K562 (cell line): ENCODE data around the gene JUP. TPM values are rescaled to one million over a fixed set of nuclear protein-coding genes. Genes with fewer than 3 reads are reported as not detected.

Experiments
- CSDE1 ChIP-seq, 2 experiments: fragments of 450-650 bp; IDR thresholded peaks; 2 replicates each; pipeline ENCODE4 v1.6.1; 2016; ENCODE audit warnings: mild to moderate bottlenecking in 1 of 2
- E2F4 ChIP-seq: sonication (generic); formaldehyde crosslinking; IDR thresholded peaks from 2 replicates; pipeline ENCODE4 v1.8.0; 2022; ENCODE audit warnings: mild to moderate bottlenecking, low read depth, missing genetic modification reagents
- ELK3 ChIP-seq: fragments of 450-650 bp; formaldehyde crosslinking; IDR thresholded peaks from 2 replicates; pipeline ENCODE4 v1.4.0; 2020; ENCODE audit warnings: mild to moderate bottlenecking
- EP300 ChIP-seq: IDR thresholded peaks from 2 replicates; pipeline ENCODE4 v1.6.1; 2012; ENCODE audit warnings: low read length, improper control_type of control experiment
- ETV1 ChIP-seq: fragments of 450-650 bp; conservative IDR thresholded peaks from 2 replicates; pipeline ENCODE4 v1.6.1; 2016; ENCODE audit warnings: missing genetic modification characterization, control low read depth, low read depth, missing compliant biosample characterization
- GATAD2A ChIP-seq: fragments of 450-650 bp; IDR thresholded peaks from 2 replicates; pipeline ENCODE4 v1.6.1; 2017
- GTF2E2 ChIP-seq: fragments of 200-800 bp; sonication (Bioruptor generic); IDR thresholded peaks from 2 replicates; pipeline ENCODE4 v1.6.1; 2016; ENCODE audit warnings: missing genetic modification characterization, missing compliant biosample characterization
- HDAC2 ChIP-seq: fragments of 450-650 bp; IDR thresholded peaks from 2 replicates; pipeline ENCODE4 v1.6.1; 2016; ENCODE audit warnings: mild to moderate bottlenecking
- HES1 ChIP-seq: fragments of 450-650 bp; IDR thresholded peaks from 2 replicates; pipeline ENCODE4 v1.6.1; 2016; ENCODE audit warnings: low read depth, mild to moderate bottlenecking, moderate library complexity
- MXI1 ChIP-seq: IDR thresholded peaks from 2 replicates; pipeline ENCODE4 v1.6.1; 2011; ENCODE audit warnings: low read depth, mild to moderate bottlenecking, improper control_type of control experiment, low read length
- NEUROD1 ChIP-seq: fragments of 150-350 bp; IDR thresholded peaks from 2 replicates; pipeline ENCODE4 v1.6.1; 2014; ENCODE audit warnings: borderline replicate concordance, low read length, low read depth; ENCODE audit not compliant: partially characterized antibody
- NR1H2 ChIP-seq: sonication (generic); formaldehyde crosslinking; IDR thresholded peaks from 2 replicates; pipeline ENCODE4 v1.4.0; 2020; ENCODE audit warnings: mild to moderate bottlenecking, missing genetic modification reagents
- POLR2A ChIP-seq: fragments of 450-650 bp; conservative IDR thresholded peaks from 2 replicates; pipeline ENCODE4 v1.6.1; 2016
- PRMT5 ChIP-seq: sonication (generic); formaldehyde crosslinking; IDR thresholded peaks from 2 replicates; pipeline ENCODE4 v1.5.0; 2020; ENCODE audit warnings: missing genetic modification reagents
- TBL1XR1 ChIP-seq, 2 experiments: IDR thresholded peaks; 2 replicates each; pipeline ENCODE4 v1.6.1; 2012; ENCODE audit warnings: improper control_type of control experiment in 2 of 2, low read length in 2 of 2, mild to moderate bottlenecking in 1 of 2
- ZBTB33 ChIP-seq: sonication (generic); formaldehyde crosslinking; IDR thresholded peaks from 2 replicates; pipeline ENCODE4 v1.8.1; 2023; ENCODE audit warnings: mild to moderate bottlenecking, missing genetic modification reagents
- ZBTB34 ChIP-seq: fragments of 250-450 bp; sonication (Bioruptor Pico); IDR thresholded peaks from 2 replicates; pipeline ENCODE4 v1.8.0; 2021; ENCODE audit warnings: mild to moderate bottlenecking, moderate library complexity
- ZFP1 ChIP-seq: fragments of 450-650 bp; formaldehyde crosslinking; IDR thresholded peaks from 2 replicates; pipeline ENCODE4 v1.4.0; 2020; ENCODE audit warnings: mild to moderate bottlenecking, mixed read lengths
- ZNF699 ChIP-seq: fragments of 250-450 bp; sonication (Bioruptor Pico); IDR thresholded peaks from 2 replicates; pipeline ENCODE4 v1.8.0; 2021; ENCODE audit warnings: mild to moderate bottlenecking, moderate library complexity; ENCODE audit not compliant: insufficient replicate concordance
- ZNF778 ChIP-seq: fragments of 450-650 bp; formaldehyde crosslinking; IDR thresholded peaks from 2 replicates; pipeline ENCODE4 v1.4.0; 2020; ENCODE audit warnings: mild to moderate bottlenecking, moderate library complexity
- polyA plus RNA-seq, 8 experiments: library from polyadenylated mRNA; depleted of rRNA in 4 of 8; stranded (reverse) in 5 of 8; unstranded in 3 of 8; fragments of >200 nt; fragmentation: Nextera tagmentation in 2 of 8; fragmentation: Illumina TruSeq in 1 of 8; extraction: Ambion mirVana in 2 of 8; extraction: Trizol in 1 of 8; gene quantifications; 2 replicates each; pipeline versions ENCODE4 v1.2.1 to v1.2.3, GENCODE V29; 2011 to 2014; ENCODE audit warnings: inconsistent platforms in 1 of 8, missing spikeins in 1 of 8
- total RNA-seq, 7 experiments: library from RNA; depleted of rRNA in 6 of 7; stranded (reverse); fragments of >200 nt in 6 of 7; fragmentation: Illumina TruSeq in 2 of 7; extraction: Trizol in 2 of 7; gene quantifications; 2 replicates each; pipeline versions ENCODE4 v1.2.1 to v1.2.3, GENCODE V29; 2011 to 2021; ENCODE audit warnings: low replicate concordance in 1 of 7

JUP gene
- total and polyA plus RNA-seq, 9 of the 15 experiments (the other 6 are each of a cell fraction or from before 2014, with no cell fraction given), result 6.4 to 177 (median 31.2) TPM

- no peak for TF ChIP-seq CSDE1 (IDR thresholded peaks at IDR 0.05)
- TF ChIP-seq GTF2E2 (tag), result peak; percentile 63; the same call in 1 of the 2 replicates
- no peak for TF ChIP-seq E2F4 (CRISPR knock-in tag)
- TF ChIP-seq ZNF778, result no peak
- TF ChIP-seq MXI1, result 0 out of 2 replicates have a peak, but pooled peaks have one; percentile 15
- TF ChIP-seq HES1, result peak; percentile 23; the same call in 1 of the 2 replicates
- peak; percentile 66; the same call in 1 of the 2 replicates for TF ChIP-seq EP300
- no peak for TF ChIP-seq NEUROD1
- TF ChIP-seq ELK3 (CRISPR knock-in tag), result no peak
- no peak for TF ChIP-seq ZNF699 (CRISPR knock-in tag)
- no peak for TF ChIP-seq PRMT5
- TF ChIP-seq ZBTB33 (CRISPR knock-in tag), result no peak
- peak; percentile 72 for TF ChIP-seq POLR2A
- TF ChIP-seq ZBTB34 (CRISPR knock-in tag), result no peak
- TF ChIP-seq HDAC2, result peak; percentile 75; the same call in 1 of the 2 replicates
- TF ChIP-seq GATAD2A, result no peak
- TF ChIP-seq ZFP1 (CRISPR knock-in tag), result no peak
- no peak for TF ChIP-seq NR1H2 (CRISPR knock-in tag)
- peak; percentile 53 for TF ChIP-seq ETV1
- TF ChIP-seq TBL1XR1 (IDR thresholded peaks at IDR 0.05; ENCODE audit: low read length in 2 of 2), result peak in 1 of 2 experiments; percentile 78; a peak in 2 of 4 replicates
Observed at GRCh38 chr17:41792845-41793783, 6.6 kb upstream of the JUP start (continued).
